Vagina (tissue), 2 donors: ENCODE measurements around the gene MTA1. TPM values are rescaled to one million over a fixed set of nuclear protein-coding genes. Genes with fewer than 3 reads are reported as not detected.

ENCODE experiments used
- DNase-seq, 2 donors: peaks; one replicate each; pipeline ENCODE4 v3.0.0-alpha.2; 2017; ENCODE audit errors: extremely low spot score in 2 of 2
- H3K27ac ChIP-seq: fragments of 200-600 bp; sonication (generic); one replicate; pipeline ENCODE4 v1.5.1; 2019
- H3K27me3 ChIP-seq: fragments of 200-600 bp; sonication (generic); one replicate; pipeline ENCODE4 v1.5.1; 2019
- H3K36me3 ChIP-seq, 2 donors: fragments of 200-600 bp; sonication (generic); one replicate each; pipeline ENCODE4 v1.5.1; 2017 to 2019
- H3K4me1 ChIP-seq: fragments of 200-600 bp; sonication (generic); one replicate; pipeline ENCODE4 v1.5.1; 2019
- H3K4me3 ChIP-seq, 2 donors: fragments of 200-600 bp; sonication (generic); 1 replicate in 1 of 2; 2 replicates in 1 of 2; pipeline ENCODE4 v1.5.1; 2016 to 2019
- H3K9me3 ChIP-seq: fragments of 200-600 bp; sonication (generic); one replicate; pipeline ENCODE4 v1.5.1; 2019
- CTCF ChIP-seq, 3 experiments: fragments of 450-650 bp in 2 of 3; fragments of 200-600 bp in 1 of 3; sonication (generic) in 1 of 3; IDR thresholded peaks; one replicate each; pipeline ENCODE4 v1.5.1; 2017 to 2019; ENCODE audit warnings: antibody characterized with exemption in 3 of 3, mild to moderate bottlenecking in 2 of 3, moderate library complexity in 2 of 3
- POLR2A ChIP-seq, 2 donors: fragments of 450-650 bp; IDR thresholded peaks; one replicate each; pipeline ENCODE4 v1.6.1; 2017; ENCODE audit warnings: antibody characterized with exemption in 2 of 2, mild to moderate bottlenecking in 2 of 2, moderate library complexity in 2 of 2
- POLR2AphosphoS5 ChIP-seq, 2 donors: sonication (generic); formaldehyde crosslinking; IDR thresholded peaks; one replicate each; pipeline ENCODE4 v1.9.0; 2017; ENCODE audit warnings: antibody characterized with exemption in 2 of 2, mild to moderate bottlenecking in 2 of 2, low read depth in 1 of 2; ENCODE audit not compliant: insufficient read depth in 1 of 2
- intact Hi-C: fragments of 100-400 bp; cut with DNase I; formaldehyde crosslinking; loops from one replicate; pipeline ENCODE4 v1.15.1; 2023
- total RNA-seq: library from RNA; depleted of rRNA; stranded (reverse); fragments of >200 nt; gene quantifications from one replicate; pipeline ENCODE4 v1.2.3, GENCODE V29; 2016

MTA1 gene
- total RNA-seq, 1 donor from 2014 or later, result 82.7 TPM

- intact Hi-C loops, result no loop called here
- Histone ChIP-seq H3K4me1 (no peaks in the 10 kb centered on the region), H3K4me3 (no peak overlapping the region), H3K36me3 (peaks cover 0 to 13% of the 10 kb centered on the region in 2 donors), H3K27me3 (no peaks in the 10 kb centered on the region), H3K27ac (no peak overlapping the region), H3K9me3 (no peaks in the 10 kb centered on the region)
- no peak for TF ChIP-seq CTCF (IDR thresholded peaks at IDR 0.05)
- TF ChIP-seq POLR2A (IDR thresholded peaks at IDR 0.05), result no peak
- no peak for TF ChIP-seq POLR2AphosphoS5 (IDR thresholded peaks at IDR 0.05; ENCODE audit: insufficient read depth in 1 of 2, low read depth in 1 of 2)
- DNase-seq, result no peak
Measured at GRCh38 chr14:105377555-105378182, 42.0 kb upstream of the MTA1 start.

DNA sequence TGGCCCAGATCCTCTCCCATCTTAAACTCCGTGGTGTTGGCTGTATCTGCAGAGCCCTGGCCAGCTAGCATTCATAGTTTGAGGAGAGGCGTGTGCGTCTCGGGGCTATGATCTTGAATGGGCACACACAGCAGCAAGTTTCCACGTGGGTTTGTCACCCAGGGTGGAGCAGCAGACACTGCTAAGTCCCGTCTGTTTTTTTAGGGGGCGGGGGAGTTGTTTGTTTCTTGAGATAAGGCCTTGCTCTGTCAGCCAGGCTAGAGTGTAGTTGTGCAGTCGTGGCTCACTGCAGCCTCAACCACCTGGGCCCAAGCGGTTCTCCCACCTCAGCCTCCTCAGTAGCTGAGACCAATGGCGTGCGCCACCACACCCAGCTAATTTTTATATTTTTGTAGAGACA is 41.4 kb upstream of the MTA1 start:
- no peak for DNase-seq
- no peaks in the 10 kb centered on the region for H3K4me1 ChIP-seq
- H3K4me3 ChIP-seq, result no peak overlapping the region
- H3K9me3 ChIP-seq, result no peaks in the 10 kb centered on the region
- TF ChIP-seq CTCF (IDR thresholded peaks at IDR 0.05) (no peak), POLR2AphosphoS5 (IDR thresholded peaks at IDR 0.05; ENCODE audit: insufficient read depth in 1 of 2, low read depth in 1 of 2) (no peak), POLR2A (IDR thresholded peaks at IDR 0.05) (no peak)
- no peaks in the 10 kb centered on the region for H3K27me3 ChIP-seq
- intact Hi-C loops, result no loop called here
- H3K36me3 ChIP-seq, result peaks cover 0 to 19% of the 10 kb centered on the region in 2 donors
- no peak overlapping the region for H3K27ac ChIP-seq

DNA sequence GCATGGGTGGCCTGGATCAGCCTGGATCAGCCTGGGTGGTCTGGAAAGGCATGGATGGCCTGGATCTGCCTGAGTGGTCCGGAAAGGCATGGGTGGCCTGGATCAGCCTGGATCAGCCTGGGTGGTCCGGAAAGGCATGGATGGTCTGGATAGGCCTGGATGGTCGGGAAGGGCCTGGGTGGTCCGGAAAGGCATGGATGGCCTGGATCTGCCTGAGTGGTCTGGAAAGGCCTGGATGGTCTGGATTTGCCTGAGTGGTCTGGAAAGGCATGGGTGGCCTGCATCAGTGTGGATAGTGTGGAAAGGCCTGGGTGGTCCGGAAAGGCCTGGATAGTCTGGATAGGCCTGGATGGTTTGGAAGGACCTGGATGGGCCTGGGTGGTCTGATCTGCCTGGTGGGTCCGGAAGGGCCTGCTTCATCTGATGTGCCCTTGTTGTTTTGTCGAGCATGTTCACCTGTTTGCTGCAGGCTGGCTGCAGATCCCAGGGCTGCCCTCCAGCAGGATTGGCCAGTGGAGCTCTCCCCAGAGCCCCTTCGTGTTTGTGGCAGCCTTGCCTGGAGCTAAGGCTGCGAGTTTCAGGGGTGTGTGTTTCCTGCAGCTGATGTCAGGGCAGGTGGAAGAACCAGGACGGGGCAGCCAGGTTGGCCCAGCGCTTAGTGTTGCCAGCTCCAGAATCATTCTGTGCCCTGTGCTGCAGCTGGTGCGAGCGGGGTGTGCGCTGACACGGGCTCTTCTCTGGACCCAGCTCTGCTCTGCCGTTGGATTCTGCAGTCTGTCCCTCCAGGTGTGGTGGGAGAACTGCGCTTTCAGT is 40.5 kb upstream of the MTA1 start:
- no peak for DNase-seq
- no peaks in the 10 kb centered on the region for H3K4me1 ChIP-seq
- no peak overlapping the region for H3K4me3 ChIP-seq
- intact Hi-C loops, result no loop called here
- H3K27ac ChIP-seq, result no peak overlapping the region
- TF ChIP-seq POLR2AphosphoS5 (IDR thresholded peaks at IDR 0.05; ENCODE audit: insufficient read depth in 1 of 2, low read depth in 1 of 2), result no peak
- TF ChIP-seq CTCF (IDR thresholded peaks at IDR 0.05), result no peak
- TF ChIP-seq POLR2A (IDR thresholded peaks at IDR 0.05), result no peak
- no peaks in the 10 kb centered on the region for H3K27me3 ChIP-seq
- no peaks in the 10 kb centered on the region for H3K9me3 ChIP-seq
- H3K36me3 ChIP-seq, result peaks cover 0 to 26% of the 10 kb centered on the region in 2 donors

DNA sequence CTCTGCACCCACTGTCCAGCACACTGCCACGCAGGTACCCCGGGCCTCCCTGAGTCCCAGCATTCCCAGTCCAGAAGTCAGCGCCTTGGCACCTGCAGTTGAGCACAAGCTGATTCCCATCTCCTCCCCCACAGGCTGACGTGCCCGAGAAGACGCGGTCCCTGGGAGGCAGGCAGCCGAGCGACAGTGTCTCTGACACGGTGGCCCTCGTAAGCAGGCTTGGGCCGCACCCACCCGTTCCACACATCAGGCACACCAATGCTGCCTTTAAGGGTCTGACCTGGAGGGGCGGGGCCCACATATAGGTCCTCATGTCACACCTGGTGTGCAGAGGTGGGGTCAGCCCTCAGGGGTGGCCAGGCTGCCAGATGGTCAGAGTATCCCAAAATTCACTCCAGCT is 39.7 kb upstream of the MTA1 start:
- intact Hi-C loops, result no loop called here
- H3K27ac ChIP-seq, result no peak overlapping the region
- no peaks in the 10 kb centered on the region for H3K27me3 ChIP-seq
- H3K36me3 ChIP-seq, result peaks cover 0 to 35% of the 10 kb centered on the region in 2 donors
- no peak overlapping the region for H3K4me3 ChIP-seq
- no peaks in the 10 kb centered on the region for H3K4me1 ChIP-seq
- TF ChIP-seq POLR2AphosphoS5 (IDR thresholded peaks at IDR 0.05; ENCODE audit: insufficient read depth in 1 of 2, low read depth in 1 of 2) (no peak), POLR2A (IDR thresholded peaks at IDR 0.05) (no peak), CTCF (IDR thresholded peaks at IDR 0.05) (no peak)
- DNase-seq, result no peak
- H3K9me3 ChIP-seq, result no peaks in the 10 kb centered on the region

GRCh38 chr14:105380756-105381155 is 38.9 kb upstream of the MTA1 start:
- Histone ChIP-seq H3K9me3 (no peaks in the 10 kb centered on the region), H3K27ac (no peak overlapping the region), H3K4me3 (no peak overlapping the region), H3K27me3 (no peaks in the 10 kb centered on the region), H3K36me3 (peaks cover 0 to 40% of the 10 kb centered on the region in 2 donors), H3K4me1 (no peaks in the 10 kb centered on the region)
- TF ChIP-seq CTCF (IDR thresholded peaks at IDR 0.05) (no peak), POLR2AphosphoS5 (IDR thresholded peaks at IDR 0.05; ENCODE audit: insufficient read depth in 1 of 2, low read depth in 1 of 2) (no peak), POLR2A (IDR thresholded peaks at IDR 0.05) (no peak)
- no peak for DNase-seq
- intact Hi-C loops, result no loop called here
